RWPE2 (cell line): ENCODE measurements around the gene ZNF276.

Experiments used
- ATAC-seq: fragments of 200-7000 bp; cut with Tn5 transposase; 3 replicates; pipeline ENCODE4 v1.9.1; 2021; ENCODE audit warnings: low read depth
- DNase-seq: peaks from one replicate; pipeline ENCODE4 v3.0.0-alpha.2; 2020; ENCODE audit warnings: low spot score
- H3K27ac ChIP-seq: fragments of 450-650 bp; 2 replicates; pipeline ENCODE4 v1.5.1; 2017; ENCODE audit warnings: mild to moderate bottlenecking; ENCODE audit not compliant: poor library complexity, severe bottlenecking
- H3K27me3 ChIP-seq: fragments of 250-450 bp; sonication (Bioruptor Pico); 2 replicates; pipeline ENCODE4 v1.5.1; 2021; ENCODE audit warnings: mild to moderate bottlenecking, moderate library complexity; ENCODE audit not compliant: insufficient read depth, poor library complexity, severe bottlenecking
- H3K36me3 ChIP-seq: fragments of 250-450 bp; sonication (Bioruptor Pico); 2 replicates; pipeline ENCODE4 v1.5.1; 2020; ENCODE audit warnings: low read depth, mild to moderate bottlenecking, moderate library complexity
- H3K4me1 ChIP-seq: fragments of 250-450 bp; sonication (Bioruptor Pico); 2 replicates; pipeline ENCODE4 v1.5.1; 2021; ENCODE audit warnings: mild to moderate bottlenecking, moderate library complexity; ENCODE audit not compliant: insufficient read depth, poor library complexity, severe bottlenecking
- H3K4me3 ChIP-seq: fragments of 250-450 bp; sonication (Bioruptor Pico); 2 replicates; pipeline ENCODE4 v1.5.1; 2021; ENCODE audit warnings: mild to moderate bottlenecking, moderate library complexity; ENCODE audit not compliant: severe bottlenecking
- H3K9me3 ChIP-seq: fragments of 250-450 bp; sonication (Bioruptor Pico); 2 replicates; pipeline ENCODE4 v1.5.1; 2021; ENCODE audit warnings: mild to moderate bottlenecking, moderate library complexity; ENCODE audit not compliant: severe bottlenecking
- CTCF ChIP-seq: fragments of 450-650 bp; IDR thresholded peaks from one replicate; pipeline ENCODE4 v1.5.1; 2017; ENCODE audit warnings: mild to moderate bottlenecking, moderate library complexity; ENCODE audit not compliant: poor library complexity, severe bottlenecking

ZNF276 gene

GRCh38 chr16:89732918-89733242 lies 11.5 kb downstream of the ZNF276 start:
- Histone ChIP-seq H3K27ac (no peak overlapping the region), H3K4me1 (no peaks in the 10 kb centered on the region), H3K4me3 (no peak overlapping the region), H3K9me3 (no peaks in the 10 kb centered on the region), H3K36me3 (peaks cover 96% of the 10 kb centered on the region), H3K27me3 (no peaks in the 10 kb centered on the region)
- DNase-seq (no peak), ATAC-seq (no peak)
- no peak for TF ChIP-seq CTCF

DNA sequence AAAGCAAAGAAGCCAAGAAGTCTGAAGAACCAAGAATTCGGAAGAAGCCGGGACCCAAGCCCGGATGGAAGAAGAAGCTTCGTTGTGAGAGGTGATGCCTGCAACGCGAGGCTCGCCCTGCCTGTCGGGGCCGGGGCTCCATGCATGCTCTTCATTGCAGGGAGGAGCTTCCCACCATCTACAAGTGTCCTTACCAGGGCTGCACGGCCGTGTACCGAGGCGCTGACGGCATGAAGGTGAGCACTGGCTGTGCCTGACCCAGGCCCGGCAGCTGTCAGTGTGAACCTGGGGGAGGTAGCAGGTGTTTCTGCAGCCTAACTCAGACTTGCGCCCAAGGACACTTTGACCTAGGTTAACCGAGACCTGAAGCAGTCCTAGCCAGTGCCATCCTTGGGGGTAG lies 12.0 kb downstream of the ZNF276 start:
- H3K27ac ChIP-seq = no peak overlapping the region
- no peak for ATAC-seq
- H3K9me3 ChIP-seq = no peaks in the 10 kb centered on the region
- DNase-seq = no peak
- no peak overlapping the region for H3K4me3 ChIP-seq
- no peak for TF ChIP-seq CTCF
- H3K27me3 ChIP-seq = no peaks in the 10 kb centered on the region
- no peaks in the 10 kb centered on the region for H3K4me1 ChIP-seq
- peaks cover 96% of the 10 kb centered on the region for H3K36me3 ChIP-seq

GRCh38 chr16:89733792-89734191 lies 12.5 kb downstream of the ZNF276 start:
- Histone ChIP-seq H3K27me3 (no peaks in the 10 kb centered on the region), H3K4me1 (no peaks in the 10 kb centered on the region), H3K36me3 (peaks cover 95% of the 10 kb centered on the region), H3K4me3 (no peak overlapping the region), H3K9me3 (no peaks in the 10 kb centered on the region), H3K27ac (no peak overlapping the region)
- no peak for DNase-seq
- no peak for TF ChIP-seq CTCF
- no peak for ATAC-seq

DNA sequence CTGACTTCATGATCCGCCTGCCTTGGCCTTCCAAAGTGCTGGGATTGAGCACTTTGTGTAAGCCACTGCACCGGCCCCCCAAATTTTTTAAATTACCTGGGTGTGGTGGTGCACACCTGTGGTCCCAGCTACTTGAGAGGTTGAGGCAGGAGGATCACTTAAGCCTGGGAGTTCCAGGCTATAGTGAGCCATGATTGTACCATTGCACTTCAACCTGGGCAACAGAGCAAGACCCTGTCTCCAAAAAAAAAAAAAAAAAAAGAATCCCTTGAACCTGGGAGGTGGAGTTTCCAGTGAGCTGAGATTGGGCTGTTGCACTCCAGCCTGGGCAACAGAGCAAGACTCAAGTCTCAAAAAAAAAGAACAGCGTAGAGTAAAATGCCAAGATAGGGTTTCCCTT lies 15.2 kb downstream of the ZNF276 start:
- H3K27ac ChIP-seq = no peak overlapping the region
- no peak for ATAC-seq
- DNase-seq = no peak
- no peaks in the 10 kb centered on the region for H3K9me3 ChIP-seq
- H3K4me1 ChIP-seq = no peaks in the 10 kb centered on the region
- H3K27me3 ChIP-seq = no peaks in the 10 kb centered on the region
- H3K36me3 ChIP-seq = peaks cover 95% of the 10 kb centered on the region
- TF ChIP-seq CTCF = no peak
- H3K4me3 ChIP-seq = no peak overlapping the region

- no peak overlapping the region for H3K27ac ChIP-seq
- peaks cover 96% of the 10 kb centered on the region for H3K36me3 ChIP-seq
- no peak for TF ChIP-seq CTCF
Measured at GRCh38 chr16:89737341-89738071, 16.2 kb downstream of the ZNF276 start.

More at GRCh38 chr16:89737341-89738071, 16.2 kb downstream of the ZNF276 start:
- H3K9me3 ChIP-seq = no peaks in the 10 kb centered on the region
- H3K27me3 ChIP-seq = no peaks in the 10 kb centered on the region
- no peak for ATAC-seq
- DNase-seq = no peak
- H3K4me1 ChIP-seq = no peaks in the 10 kb centered on the region
- no peak overlapping the region for H3K4me3 ChIP-seq
